ENCODE data around the gene KLHL7.
A peak's percentile ranks its signal among the peaks of the same experiment; 100 is the strongest.

Gene KLHL7, protein sequence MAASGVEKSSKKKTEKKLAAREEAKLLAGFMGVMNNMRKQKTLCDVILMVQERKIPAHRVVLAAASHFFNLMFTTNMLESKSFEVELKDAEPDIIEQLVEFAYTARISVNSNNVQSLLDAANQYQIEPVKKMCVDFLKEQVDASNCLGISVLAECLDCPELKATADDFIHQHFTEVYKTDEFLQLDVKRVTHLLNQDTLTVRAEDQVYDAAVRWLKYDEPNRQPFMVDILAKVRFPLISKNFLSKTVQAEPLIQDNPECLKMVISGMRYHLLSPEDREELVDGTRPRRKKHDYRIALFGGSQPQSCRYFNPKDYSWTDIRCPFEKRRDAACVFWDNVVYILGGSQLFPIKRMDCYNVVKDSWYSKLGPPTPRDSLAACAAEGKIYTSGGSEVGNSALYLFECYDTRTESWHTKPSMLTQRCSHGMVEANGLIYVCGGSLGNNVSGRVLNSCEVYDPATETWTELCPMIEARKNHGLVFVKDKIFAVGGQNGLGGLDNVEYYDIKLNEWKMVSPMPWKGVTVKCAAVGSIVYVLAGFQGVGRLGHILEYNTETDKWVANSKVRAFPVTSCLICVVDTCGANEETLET

GRCh38 chr7:23105644-23106056, at the start of gene KLHL7:
KLHL7 (plus strand) TSS chr7:23105785; CDS start chr7:23106027, 242 bp downstream.
- peak within 1 kb of the TSS; percentile 81 for H3K4me3 ChIP-seq (ENCODE audit: low read depth, low read length)
- TF ChIP-seq, protein P1, sequence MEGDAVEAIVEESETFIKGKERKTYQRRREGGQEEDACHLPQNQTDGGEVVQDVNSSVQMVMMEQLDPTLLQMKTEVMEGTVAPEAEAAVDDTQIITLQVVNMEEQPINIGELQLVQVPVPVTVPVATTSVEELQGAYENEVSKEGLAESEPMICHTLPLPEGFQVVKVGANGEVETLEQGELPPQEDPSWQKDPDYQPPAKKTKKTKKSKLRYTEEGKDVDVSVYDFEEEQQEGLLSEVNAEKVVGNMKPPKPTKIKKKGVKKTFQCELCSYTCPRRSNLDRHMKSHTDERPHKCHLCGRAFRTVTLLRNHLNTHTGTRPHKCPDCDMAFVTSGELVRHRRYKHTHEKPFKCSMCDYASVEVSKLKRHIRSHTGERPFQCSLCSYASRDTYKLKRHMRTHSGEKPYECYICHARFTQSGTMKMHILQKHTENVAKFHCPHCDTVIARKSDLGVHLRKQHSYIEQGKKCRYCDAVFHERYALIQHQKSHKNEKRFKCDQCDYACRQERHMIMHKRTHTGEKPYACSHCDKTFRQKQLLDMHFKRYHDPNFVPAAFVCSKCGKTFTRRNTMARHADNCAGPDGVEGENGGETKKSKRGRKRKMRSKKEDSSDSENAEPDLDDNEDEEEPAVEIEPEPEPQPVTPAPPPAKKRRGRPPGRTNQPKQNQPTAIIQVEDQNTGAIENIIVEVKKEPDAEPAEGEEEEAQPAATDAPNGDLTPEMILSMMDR (IDR thresholded peaks at IDR 0.05; ENCODE audit: insufficient read depth, low read depth, low read length, missing control alignments): no peak
- DNase-seq (ENCODE audit: low read depth): peak; percentile 95

DNA sequence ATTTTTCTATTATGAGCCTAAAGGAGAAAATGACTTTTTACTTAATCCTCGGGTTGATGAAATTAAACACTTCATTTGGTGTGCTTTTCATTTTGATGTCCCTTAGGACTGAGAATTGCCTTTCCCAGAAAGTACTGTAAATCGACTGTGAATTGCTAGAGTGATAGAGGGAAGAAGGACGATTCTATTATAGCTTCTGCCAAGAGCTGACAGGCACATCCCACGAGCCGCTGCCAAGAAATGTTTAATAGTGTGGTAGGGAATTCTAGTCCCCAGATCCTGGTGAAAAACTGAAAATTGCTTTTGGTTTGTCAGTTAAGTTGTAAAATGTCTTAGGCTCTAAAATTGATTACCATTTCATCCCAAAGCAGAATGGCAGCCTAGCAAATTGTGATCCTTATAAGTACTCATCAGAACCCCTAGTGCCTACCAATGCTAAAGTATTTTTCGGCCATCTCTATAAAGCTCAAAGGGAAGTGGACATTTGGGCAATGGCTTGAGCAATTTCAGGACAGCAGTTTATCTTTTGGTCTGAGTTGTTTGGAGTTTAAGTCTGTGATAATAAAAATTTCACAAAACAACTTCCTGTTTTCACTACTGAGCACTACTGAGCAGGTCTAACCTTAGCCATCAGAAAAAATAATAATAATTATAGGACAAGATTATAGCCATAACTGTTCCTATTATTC, 47.0 kb upstream of the KLHL7 start:
- DNase-seq (ENCODE audit: low read depth): no peak
- TF ChIP-seq, protein P1 (IDR thresholded peaks at IDR 0.05; ENCODE audit: insufficient read depth, low read depth, low read length, missing control alignments): no peak
- no peak overlapping the region for H3K4me3 ChIP-seq (ENCODE audit: low read depth, low read length)

DNA sequence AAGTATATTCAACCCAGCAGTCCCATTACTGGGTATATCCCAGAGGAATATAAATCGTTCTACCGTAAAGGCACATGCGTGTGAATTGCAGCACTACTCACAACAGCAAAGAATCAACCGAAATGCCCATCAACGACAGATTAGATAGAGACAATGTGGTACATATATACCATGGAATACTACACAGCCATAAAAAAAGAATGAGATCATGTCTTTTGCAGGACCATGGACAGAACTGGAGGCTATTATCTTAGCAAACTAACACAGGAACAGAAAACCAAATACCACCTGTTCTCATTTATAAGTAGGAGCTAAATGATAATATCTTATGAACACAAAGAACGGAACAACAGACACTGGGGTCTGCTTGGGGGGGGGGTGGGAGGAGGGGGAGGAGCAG, 44.3 kb upstream of the KLHL7 start:
- DNase-seq (ENCODE audit: low read depth): no peak
- no peak overlapping the region for H3K4me3 ChIP-seq (ENCODE audit: low read depth, low read length)
- TF ChIP-seq, protein P1 (IDR thresholded peaks at IDR 0.05; ENCODE audit: insufficient read depth, low read depth, low read length, missing control alignments): no peak

GRCh38 chr7:23062452-23062851, 43.1 kb upstream of the KLHL7 start:
- H3K4me3 ChIP-seq (ENCODE audit: low read depth, low read length): no peak overlapping the region
- TF ChIP-seq, protein P1 (IDR thresholded peaks at IDR 0.05; ENCODE audit: insufficient read depth, low read depth, low read length, missing control alignments): no peak
- no peak for DNase-seq (ENCODE audit: low read depth)

- no peak for DNase-seq (ENCODE audit: low read depth)
- TF ChIP-seq, protein P1 (IDR thresholded peaks at IDR 0.05; ENCODE audit: insufficient read depth, low read depth, low read length, missing control alignments): no peak
- no peak overlapping the region for H3K4me3 ChIP-seq (ENCODE audit: low read depth, low read length)
Measured at GRCh38 chr7:23065974-23066373, 39.6 kb upstream of the KLHL7 start.

GRCh38 chr7:23067271-23067670, 38.3 kb upstream of the KLHL7 start:
- DNase-seq (ENCODE audit: low read depth): no peak
- TF ChIP-seq, protein P1 (IDR thresholded peaks at IDR 0.05; ENCODE audit: insufficient read depth, low read depth, low read length, missing control alignments): no peak
- no peak overlapping the region for H3K4me3 ChIP-seq (ENCODE audit: low read depth, low read length)
